Panc1 (cell line): ENCODE measurements around the gene SSBP3. TPM values are rescaled to one million over a fixed set of nuclear protein-coding genes. Genes with fewer than 3 reads are reported as not detected.

Source experiments
- ATAC-seq: fragments of 200-7000 bp; cut with Tn5 transposase; 2 replicates; pipeline ENCODE4 v1.9.1; 2020; ENCODE audit warnings: mild to moderate bottlenecking, moderate library complexity
- BruUV-seq: library from RNA; stranded (reverse); fragments of 400-500 nt; replicated peaks from 2 replicates; lab custom pipeline; 2021; lab: Mats Ljungman, UMichigan
- CTCF ChIA-PET: fragments of 300-600 bp; sonication (Branson Sonifier 250); formaldehyde crosslinking; loops from one replicate; lab custom pipeline; 2022; ENCODE audit warnings: antibody characterized with exemption; lab: Charles Lee
- POLR2A ChIA-PET: fragments of 300-600 bp; sonication (Branson Sonifier 250); formaldehyde crosslinking; loops from one replicate; lab custom pipeline; 2022; ENCODE audit warnings: antibody characterized with exemption; lab: Charles Lee
- DNase-seq: peaks from one replicate; pipeline ENCODE4 v3.0.0-alpha.2; 2010; ENCODE audit warnings: low read depth, low spot score
- H3K27ac ChIP-seq: 2 replicates; pipeline ENCODE4 v1.5.1; 2011; ENCODE audit warnings: mild to moderate bottlenecking, low read length, inconsistent platforms
- H3K27me3 ChIP-seq: fragments of 200-500 bp; sonication (Bioruptor generic); 2 replicates; pipeline ENCODE4 v1.6.0; 2014; ENCODE audit warnings: low read length, inconsistent platforms; ENCODE audit not compliant: control insufficient read depth, insufficient read depth
- H3K36me3 ChIP-seq: fragments of 200-500 bp; sonication (Bioruptor generic); 2 replicates; pipeline ENCODE4 v1.5.1; 2014; ENCODE audit warnings: inconsistent platforms, mild to moderate bottlenecking, low read length, moderate library complexity; ENCODE audit not compliant: control insufficient read depth, insufficient read depth
- H3K4me1 ChIP-seq: 2 replicates; pipeline ENCODE4 v1.5.1; 2011; ENCODE audit warnings: inconsistent platforms, mild to moderate bottlenecking, low read length, moderate library complexity; ENCODE audit not compliant: control insufficient read depth, insufficient read depth
- H3K4me3 ChIP-seq, 2 experiments: 2 replicates each; pipeline ENCODE4 v1.5.1; 2011 to 2012; ENCODE audit warnings: low read depth in 2 of 2, low read length in 2 of 2, mild to moderate bottlenecking in 2 of 2, inconsistent platforms in 1 of 2, moderate library complexity in 1 of 2
- H3K9me3 ChIP-seq: fragments of 200-500 bp; sonication (Bioruptor generic); 2 replicates; pipeline ENCODE4 v1.5.1; 2014; ENCODE audit warnings: low read depth, mild to moderate bottlenecking, inconsistent platforms, low read length, moderate library complexity; ENCODE audit not compliant: control insufficient read depth, insufficient read depth
- POLR2AphosphoS5 ChIP-seq: IDR thresholded peaks from 2 replicates; pipeline ENCODE4 v1.6.1; 2012; ENCODE audit warnings: mild to moderate bottlenecking, low read depth, low read length, moderate library complexity
- SIN3A ChIP-seq: IDR thresholded peaks from 2 replicates; pipeline ENCODE4 v1.6.1; 2012; ENCODE audit warnings: low read depth, mild to moderate bottlenecking, low read length, moderate library complexity, borderline replicate concordance; ENCODE audit not compliant: insufficient read depth
- TCF7L2 ChIP-seq: IDR thresholded peaks from 2 replicates; pipeline ENCODE4 v1.6.1; 2011; ENCODE audit warnings: mild to moderate bottlenecking, low read depth, low read length, inconsistent platforms
- in situ Hi-C: cut with HindIII; loops from 2 replicates; pipeline ENCODE4 v1.10.0; 2016; ENCODE audit warnings: low sequenced_read_pairs, low pct_unique_long_range_greater_than_20kb
- intact Hi-C: fragments of 100-400 bp; cut with micrococcal nuclease; formaldehyde crosslinking; loops from one replicate; pipeline ENCODE4 v1.10.0; 2022; ENCODE audit not compliant: unreplicated experiment
- total RNA-seq: library from RNA; stranded (reverse); gene quantifications from one replicate; pipeline ENCODE4 v1.2.1, GENCODE V29; 2021; ENCODE audit not compliant: unreplicated experiment
- TF ChIP-seq, protein P1 (sequence below), 2 experiments: IDR thresholded peaks; 2 replicates each; pipeline ENCODE4 v1.6.1; 2011 to 2012; ENCODE audit warnings: low read depth in 2 of 2, control low read depth in 1 of 2, low read length in 1 of 2, mild to moderate bottlenecking in 1 of 2, moderate library complexity in 1 of 2; ENCODE audit not compliant: insufficient read depth in 1 of 2
- TF ChIP-seq, protein P2 (sequence below): fragments of 450-650 bp; IDR thresholded peaks from 2 replicates; pipeline ENCODE4 v1.5.1; 2017; ENCODE audit warnings: mild to moderate bottlenecking

The SSBP3 gene
- total RNA-seq, 1 experiment from 2014 or later = 22.5 TPM

DNA sequence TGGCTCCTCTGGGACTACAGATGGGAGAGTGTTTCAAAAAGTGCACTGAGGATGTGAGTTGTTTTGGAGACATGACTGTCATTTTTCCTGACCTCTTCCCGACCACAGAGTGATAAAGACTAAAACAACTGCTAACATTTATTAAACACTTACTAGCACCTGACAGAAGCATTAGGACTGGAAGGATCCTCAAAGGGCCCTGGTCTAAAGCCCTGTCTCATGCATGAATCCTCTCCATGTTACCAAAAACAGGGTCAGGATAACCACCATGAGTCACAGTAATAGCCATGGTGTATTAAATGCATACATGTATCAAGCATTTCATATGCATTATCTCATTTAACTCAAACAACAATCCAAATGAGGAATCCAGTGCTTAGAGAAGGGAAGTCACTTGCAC is 217.9 kb downstream of the SSBP3 start:
- Histone ChIP-seq H3K27me3 (no peaks in the 10 kb centered on the region), H3K4me3 (no peak overlapping the region), H3K36me3 (no peaks in the 10 kb centered on the region), H3K9me3 (no peaks in the 10 kb centered on the region), H3K27ac (no peak overlapping the region), H3K4me1 (no peaks in the 10 kb centered on the region)
- intact Hi-C loops = no loop called here
- no peak for DNase-seq
- POLR2A ChIA-PET = no interaction called here
- CTCF ChIA-PET = no interaction called here
- ATAC-seq = no peak
- in situ Hi-C loops = no loop called here
- TF ChIP-seq, protein P1, sequence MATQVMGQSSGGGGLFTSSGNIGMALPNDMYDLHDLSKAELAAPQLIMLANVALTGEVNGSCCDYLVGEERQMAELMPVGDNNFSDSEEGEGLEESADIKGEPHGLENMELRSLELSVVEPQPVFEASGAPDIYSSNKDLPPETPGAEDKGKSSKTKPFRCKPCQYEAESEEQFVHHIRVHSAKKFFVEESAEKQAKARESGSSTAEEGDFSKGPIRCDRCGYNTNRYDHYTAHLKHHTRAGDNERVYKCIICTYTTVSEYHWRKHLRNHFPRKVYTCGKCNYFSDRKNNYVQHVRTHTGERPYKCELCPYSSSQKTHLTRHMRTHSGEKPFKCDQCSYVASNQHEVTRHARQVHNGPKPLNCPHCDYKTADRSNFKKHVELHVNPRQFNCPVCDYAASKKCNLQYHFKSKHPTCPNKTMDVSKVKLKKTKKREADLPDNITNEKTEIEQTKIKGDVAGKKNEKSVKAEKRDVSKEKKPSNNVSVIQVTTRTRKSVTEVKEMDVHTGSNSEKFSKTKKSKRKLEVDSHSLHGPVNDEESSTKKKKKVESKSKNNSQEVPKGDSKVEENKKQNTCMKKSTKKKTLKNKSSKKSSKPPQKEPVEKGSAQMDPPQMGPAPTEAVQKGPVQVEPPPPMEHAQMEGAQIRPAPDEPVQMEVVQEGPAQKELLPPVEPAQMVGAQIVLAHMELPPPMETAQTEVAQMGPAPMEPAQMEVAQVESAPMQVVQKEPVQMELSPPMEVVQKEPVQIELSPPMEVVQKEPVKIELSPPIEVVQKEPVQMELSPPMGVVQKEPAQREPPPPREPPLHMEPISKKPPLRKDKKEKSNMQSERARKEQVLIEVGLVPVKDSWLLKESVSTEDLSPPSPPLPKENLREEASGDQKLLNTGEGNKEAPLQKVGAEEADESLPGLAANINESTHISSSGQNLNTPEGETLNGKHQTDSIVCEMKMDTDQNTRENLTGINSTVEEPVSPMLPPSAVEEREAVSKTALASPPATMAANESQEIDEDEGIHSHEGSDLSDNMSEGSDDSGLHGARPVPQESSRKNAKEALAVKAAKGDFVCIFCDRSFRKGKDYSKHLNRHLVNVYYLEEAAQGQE (IDR thresholded peaks at IDR 0.05; ENCODE audit: insufficient read depth in 1 of 2, low read depth in 2 of 2, low read length in 1 of 2) = no peak
- TF ChIP-seq POLR2AphosphoS5 (no peak), SIN3A (no peak), TCF7L2 (no peak)
- TF ChIP-seq, protein P2, sequence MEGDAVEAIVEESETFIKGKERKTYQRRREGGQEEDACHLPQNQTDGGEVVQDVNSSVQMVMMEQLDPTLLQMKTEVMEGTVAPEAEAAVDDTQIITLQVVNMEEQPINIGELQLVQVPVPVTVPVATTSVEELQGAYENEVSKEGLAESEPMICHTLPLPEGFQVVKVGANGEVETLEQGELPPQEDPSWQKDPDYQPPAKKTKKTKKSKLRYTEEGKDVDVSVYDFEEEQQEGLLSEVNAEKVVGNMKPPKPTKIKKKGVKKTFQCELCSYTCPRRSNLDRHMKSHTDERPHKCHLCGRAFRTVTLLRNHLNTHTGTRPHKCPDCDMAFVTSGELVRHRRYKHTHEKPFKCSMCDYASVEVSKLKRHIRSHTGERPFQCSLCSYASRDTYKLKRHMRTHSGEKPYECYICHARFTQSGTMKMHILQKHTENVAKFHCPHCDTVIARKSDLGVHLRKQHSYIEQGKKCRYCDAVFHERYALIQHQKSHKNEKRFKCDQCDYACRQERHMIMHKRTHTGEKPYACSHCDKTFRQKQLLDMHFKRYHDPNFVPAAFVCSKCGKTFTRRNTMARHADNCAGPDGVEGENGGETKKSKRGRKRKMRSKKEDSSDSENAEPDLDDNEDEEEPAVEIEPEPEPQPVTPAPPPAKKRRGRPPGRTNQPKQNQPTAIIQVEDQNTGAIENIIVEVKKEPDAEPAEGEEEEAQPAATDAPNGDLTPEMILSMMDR = no peak
- BruUV-seq = no TSS peak

DNA sequence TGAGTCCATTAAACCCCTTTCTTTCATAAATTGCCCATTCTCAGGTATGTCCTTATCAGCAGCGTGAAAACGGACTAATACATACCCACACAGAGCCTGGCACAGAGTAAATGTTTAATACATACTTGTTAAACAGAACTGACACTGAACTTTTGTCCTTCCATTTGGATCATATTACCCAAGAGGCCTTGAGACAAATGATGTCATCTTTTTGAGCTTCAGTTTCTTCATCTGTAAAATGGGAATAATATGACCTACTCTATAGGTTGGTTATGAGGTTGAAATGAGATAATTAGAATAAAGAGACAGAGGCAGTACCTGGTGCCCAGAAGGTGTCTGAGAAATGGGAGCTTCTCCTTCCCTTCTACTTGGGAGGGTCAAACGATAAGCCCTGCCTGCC is 220.1 kb downstream of the SSBP3 start:
- intact Hi-C loops = no loop called here
- ATAC-seq (no peak), DNase-seq (no peak)
- no peaks in the 10 kb centered on the region for H3K9me3 ChIP-seq
- ChIA-PET POLR2A (no interaction called here), CTCF (no interaction called here)
- no peaks in the 10 kb centered on the region for H3K27me3 ChIP-seq
- no TSS peak for BruUV-seq
- in situ Hi-C loops = no loop called here
- no peak overlapping the region for H3K27ac ChIP-seq
- no peaks in the 10 kb centered on the region for H3K36me3 ChIP-seq
- no peaks in the 10 kb centered on the region for H3K4me1 ChIP-seq
- no peak overlapping the region for H3K4me3 ChIP-seq
- TF ChIP-seq, protein P2 = no peak
- TF ChIP-seq POLR2AphosphoS5 = no peak
- no peak for TF ChIP-seq TCF7L2
- TF ChIP-seq SIN3A = no peak
- TF ChIP-seq, protein P1 (IDR thresholded peaks at IDR 0.05; ENCODE audit: insufficient read depth in 1 of 2, low read depth in 2 of 2, low read length in 1 of 2) = no peak
